ENCODE results near the gene PDE4D. TPM values are rescaled to one million over a fixed set of nuclear protein-coding genes. Genes with fewer than 3 reads are reported as not detected.

The PDE4D gene
- total RNA-seq, 5 donors from 2014 or later (not counting 1 experiment from before 2014, with no cell fraction given), result 45.1 to 136 (median 64.9) TPM

- no peaks in the 10 kb centered on the region for H3K36me3 Mint-ChIP-seq
Measured at GRCh38 chr5:59500014-59500413, 393.5 kb downstream of the PDE4D start.

GRCh38 chr5:59497207-59497606, 396.3 kb downstream of the PDE4D start:
- Histone ChIP-seq H3K4me1 (ENCODE audit: control insufficient read depth in 1 of 2, extremely low read depth in 1 of 2, insufficient read depth in 2 of 2, low read length in 2 of 2) (no peaks in the 10 kb centered on the region), H3K9me3 (no peaks in the 10 kb centered on the region), H3K27me3 (replicated peaks in 1 of 2; ENCODE audit: control insufficient read depth in 2 of 2, extremely low read depth in 1 of 2, insufficient read depth in 2 of 2, low read length in 1 of 2) (peaks cover 0 to 6% of the 10 kb centered on the region in 2 experiments), H3K4me3 (ENCODE audit: control insufficient read depth in 1 of 2, extremely low read depth in 1 of 2, low read length in 1 of 2) (no peak overlapping the region), H3K36me3 (ENCODE audit: control insufficient read depth in 2 of 2, extremely low read depth in 1 of 2, insufficient read depth in 1 of 2, low read length in 1 of 2) (no peaks in the 10 kb centered on the region), H3K27ac (ENCODE audit: low read length) (no peak overlapping the region)
- ChIA-PET CTCF (no interaction called here), POLR2A (interaction anchor here in 1 of 2 donors (0.6 kb wide), 1 partner anchor 1830 kb away, joined by 3 read pairs; no protein-coding TSS in a partner anchor)
- ATAC-seq (replicated peaks in 1 of 4) (no peak), DNase-seq (no peak)
- Mint-ChIP-seq H3K9me3 (no peaks in the 10 kb centered on the region), H3K27me3 (peaks cover 4 to 11% of the 10 kb centered on the region in 2 donors), H3K4me1 (no peaks in the 10 kb centered on the region), H3K27ac (no peak overlapping the region), H3K4me3 (no peak overlapping the region), H3K36me3 (no peaks in the 10 kb centered on the region)
- WGBS (ENCODE audit: insufficient coverage), result no CpG with 5 or more reads among the region's 1 CpG

More at GRCh38 chr5:59500014-59500413, 393.5 kb downstream of the PDE4D start:
- H3K4me1 Mint-ChIP-seq, result no peaks in the 10 kb centered on the region
- no CpG with 5 or more reads among the region's 1 CpG for WGBS (ENCODE audit: insufficient coverage)
- Histone ChIP-seq H3K27ac (ENCODE audit: low read length) (no peak overlapping the region), H3K4me1 (ENCODE audit: control insufficient read depth in 1 of 2, extremely low read depth in 1 of 2, insufficient read depth in 2 of 2, low read length in 2 of 2) (no peaks in the 10 kb centered on the region), H3K9me3 (no peaks in the 10 kb centered on the region), H3K4me3 (ENCODE audit: control insufficient read depth in 1 of 2, extremely low read depth in 1 of 2, low read length in 1 of 2) (no peak overlapping the region), H3K27me3 (replicated peaks in 1 of 2; ENCODE audit: control insufficient read depth in 2 of 2, extremely low read depth in 1 of 2, insufficient read depth in 2 of 2, low read length in 1 of 2) (peaks cover 0 to 6% of the 10 kb centered on the region in 2 experiments), H3K36me3 (ENCODE audit: control insufficient read depth in 2 of 2, extremely low read depth in 1 of 2, insufficient read depth in 1 of 2, low read length in 1 of 2) (no peaks in the 10 kb centered on the region)
- DNase-seq (no peak), ATAC-seq (replicated peaks in 1 of 4) (no peak)
- H3K9me3 Mint-ChIP-seq, result no peaks in the 10 kb centered on the region
- ChIA-PET CTCF (no interaction called here), POLR2A (no interaction called here)
- no peak overlapping the region for H3K27ac Mint-ChIP-seq
- no peak overlapping the region for H3K4me3 Mint-ChIP-seq
- peaks cover 4 to 11% of the 10 kb centered on the region in 2 donors for H3K27me3 Mint-ChIP-seq

GRCh38 chr5:59496524-59497134, 396.9 kb downstream of the PDE4D start:
- Mint-ChIP-seq H3K9me3 (no peaks in the 10 kb centered on the region), H3K36me3 (no peaks in the 10 kb centered on the region), H3K27me3 (peaks cover 4 to 11% of the 10 kb centered on the region in 2 donors), H3K4me1 (no peaks in the 10 kb centered on the region), H3K27ac (no peak overlapping the region), H3K4me3 (no peak overlapping the region)
- Histone ChIP-seq H3K9me3 (no peaks in the 10 kb centered on the region), H3K4me3 (ENCODE audit: control insufficient read depth in 1 of 2, extremely low read depth in 1 of 2, low read length in 1 of 2) (no peak overlapping the region), H3K27ac (ENCODE audit: low read length) (no peak overlapping the region), H3K36me3 (ENCODE audit: control insufficient read depth in 2 of 2, extremely low read depth in 1 of 2, insufficient read depth in 1 of 2, low read length in 1 of 2) (no peaks in the 10 kb centered on the region), H3K27me3 (replicated peaks in 1 of 2; ENCODE audit: control insufficient read depth in 2 of 2, extremely low read depth in 1 of 2, insufficient read depth in 2 of 2, low read length in 1 of 2) (peaks cover 0 to 6% of the 10 kb centered on the region in 2 experiments), H3K4me1 (ENCODE audit: control insufficient read depth in 1 of 2, extremely low read depth in 1 of 2, insufficient read depth in 2 of 2, low read length in 2 of 2) (no peaks in the 10 kb centered on the region)
- no peak for ATAC-seq (replicated peaks in 1 of 4)
- WGBS (ENCODE audit: insufficient coverage), result 92% methylated on average over 15 of the region's 17 CpGs
- ChIA-PET POLR2A (no interaction called here), CTCF (no interaction called here)
- no peak for DNase-seq

GRCh38 chr5:59491945-59492344, 401.6 kb downstream of the PDE4D start:
- Mint-ChIP-seq H3K9me3 (no peaks in the 10 kb centered on the region), H3K27ac (no peak overlapping the region), H3K4me1 (no peaks in the 10 kb centered on the region), H3K27me3 (peaks cover 2% of the 10 kb centered on the region in 2 donors), H3K4me3 (no peak overlapping the region), H3K36me3 (no peaks in the 10 kb centered on the region)
- no peak overlapping the region for H3K27ac ChIP-seq (ENCODE audit: low read length)
- ATAC-seq (replicated peaks in 1 of 4) (no peak), DNase-seq (no peak)
- H3K4me3 ChIP-seq (ENCODE audit: control insufficient read depth in 1 of 2, extremely low read depth in 1 of 2, low read length in 1 of 2), result no peak overlapping the region
- ChIA-PET POLR2A (no interaction called here), CTCF (no interaction called here)
- H3K4me1 ChIP-seq (ENCODE audit: control insufficient read depth in 1 of 2, extremely low read depth in 1 of 2, insufficient read depth in 2 of 2, low read length in 2 of 2), result no peaks in the 10 kb centered on the region
- no peaks in the 10 kb centered on the region for H3K9me3 ChIP-seq
- no peaks in the 10 kb centered on the region for H3K36me3 ChIP-seq (ENCODE audit: control insufficient read depth in 2 of 2, extremely low read depth in 1 of 2, insufficient read depth in 1 of 2, low read length in 1 of 2)
- no CpG with 5 or more reads among the region's 1 CpG for WGBS (ENCODE audit: insufficient coverage)
- H3K27me3 ChIP-seq (replicated peaks in 1 of 2; ENCODE audit: control insufficient read depth in 2 of 2, extremely low read depth in 1 of 2, insufficient read depth in 2 of 2, low read length in 1 of 2), result peaks cover 0 to 6% of the 10 kb centered on the region in 2 experiments

GRCh38 chr5:59489551-59489950, 404.0 kb downstream of the PDE4D start:
- Mint-ChIP-seq H3K36me3 (no peaks in the 10 kb centered on the region), H3K27me3 (no peaks in the 10 kb centered on the region), H3K9me3 (no peaks in the 10 kb centered on the region), H3K4me3 (no peak overlapping the region), H3K27ac (no peak overlapping the region), H3K4me1 (no peaks in the 10 kb centered on the region)
- DNase-seq (no peak), ATAC-seq (replicated peaks in 1 of 4) (no peak)
- H3K9me3 ChIP-seq, result no peaks in the 10 kb centered on the region
- H3K4me3 ChIP-seq (ENCODE audit: control insufficient read depth in 1 of 2, extremely low read depth in 1 of 2, low read length in 1 of 2), result no peak overlapping the region
- POLR2A ChIA-PET, result interaction anchor here in 1 of 2 donors (0.6 kb wide), 1 partner anchor 287 kb away, joined by 3 read pairs; no protein-coding TSS in a partner anchor
- CTCF ChIA-PET, result no interaction called here
- WGBS (ENCODE audit: insufficient coverage), result no CpG with 5 or more reads among the region's 1 CpG
- no peaks in the 10 kb centered on the region for H3K36me3 ChIP-seq (ENCODE audit: control insufficient read depth in 2 of 2, extremely low read depth in 1 of 2, insufficient read depth in 1 of 2, low read length in 1 of 2)
- no peaks in the 10 kb centered on the region for H3K4me1 ChIP-seq (ENCODE audit: control insufficient read depth in 1 of 2, extremely low read depth in 1 of 2, insufficient read depth in 2 of 2, low read length in 2 of 2)
- H3K27ac ChIP-seq (ENCODE audit: low read length), result no peak overlapping the region
- no peaks in the 10 kb centered on the region for H3K27me3 ChIP-seq (replicated peaks in 1 of 2; ENCODE audit: control insufficient read depth in 2 of 2, extremely low read depth in 1 of 2, insufficient read depth in 2 of 2, low read length in 1 of 2)

GRCh38 chr5:59487772-59488729, 405.5 kb downstream of the PDE4D start:
- Mint-ChIP-seq H3K4me1 (no peaks in the 10 kb centered on the region), H3K36me3 (no peaks in the 10 kb centered on the region), H3K4me3 (no peak overlapping the region), H3K27ac (no peak overlapping the region), H3K9me3 (no peaks in the 10 kb centered on the region), H3K27me3 (no peaks in the 10 kb centered on the region)
- H3K4me1 ChIP-seq (ENCODE audit: control insufficient read depth in 1 of 2, extremely low read depth in 1 of 2, insufficient read depth in 2 of 2, low read length in 2 of 2), result no peaks in the 10 kb centered on the region
- no peaks in the 10 kb centered on the region for H3K9me3 ChIP-seq
- DNase-seq (no peak), ATAC-seq (replicated peaks in 1 of 4) (no peak)
- no peaks in the 10 kb centered on the region for H3K36me3 ChIP-seq (ENCODE audit: control insufficient read depth in 2 of 2, extremely low read depth in 1 of 2, insufficient read depth in 1 of 2, low read length in 1 of 2)
- H3K27ac ChIP-seq (ENCODE audit: low read length), result no peak overlapping the region
- ChIA-PET POLR2A (interaction anchor here in 1 of 2 donors (0.6 to 0.7 kb wide), 2 partner anchors 15 to 331 kb away, joined by 3 to 13 read pairs; no protein-coding TSS in a partner anchor), CTCF (interaction anchor here in 1 of 2 donors (0.7 kb wide), 1 partner anchor 889 kb away, joined by 4 read pairs; no protein-coding TSS in a partner anchor)
- H3K4me3 ChIP-seq (ENCODE audit: control insufficient read depth in 1 of 2, extremely low read depth in 1 of 2, low read length in 1 of 2), result no peak overlapping the region
- H3K27me3 ChIP-seq (replicated peaks in 1 of 2; ENCODE audit: control insufficient read depth in 2 of 2, extremely low read depth in 1 of 2, insufficient read depth in 2 of 2, low read length in 1 of 2), result no peaks in the 10 kb centered on the region
- 83% methylated on average over 1 of the region's 7 CpGs for WGBS (ENCODE audit: insufficient coverage)
